ENCODE measurements around the gene TMEM185A.

DNA sequence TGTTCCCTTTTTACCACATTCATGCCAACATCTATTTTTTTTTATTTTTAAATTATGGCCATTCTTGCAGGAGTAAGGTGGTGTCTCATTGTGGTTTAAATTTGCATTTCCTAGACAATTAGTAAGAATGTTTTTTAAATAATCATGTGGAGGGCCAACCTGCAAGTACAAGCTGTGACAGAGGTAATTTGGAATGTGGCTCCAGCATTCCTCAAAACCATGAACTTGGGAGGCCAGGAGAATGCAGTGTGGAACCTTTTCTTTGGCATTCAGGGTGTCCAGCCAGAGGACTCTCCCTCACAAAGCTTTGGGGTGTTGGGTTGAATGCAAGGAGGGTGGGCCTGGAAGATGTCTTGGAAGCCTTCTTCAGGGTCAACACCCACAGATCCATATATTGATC is 7.3 kb upstream of the TMEM185A start:
- no peak for TF ChIP-seq TAF1 (IDR thresholded peaks at IDR 0.05; ENCODE audit: borderline replicate concordance, low read depth, low read length)
- no peak for TF ChIP-seq POLR2AphosphoS5 (IDR thresholded peaks at IDR 0.05; ENCODE audit: low read depth, low read length)
- no peak for TF ChIP-seq POLR2A (IDR thresholded peaks at IDR 0.05; ENCODE audit: low read depth, low read length)

Data from GM12892 (cell line).